ENCODE data around the gene FAM107A. TPM values are rescaled to one million over a fixed set of nuclear protein-coding genes. Genes with fewer than 3 reads are reported as not detected.

Gene FAM107A
- polyA plus RNA-seq, 3 donors, result not detected

DNA sequence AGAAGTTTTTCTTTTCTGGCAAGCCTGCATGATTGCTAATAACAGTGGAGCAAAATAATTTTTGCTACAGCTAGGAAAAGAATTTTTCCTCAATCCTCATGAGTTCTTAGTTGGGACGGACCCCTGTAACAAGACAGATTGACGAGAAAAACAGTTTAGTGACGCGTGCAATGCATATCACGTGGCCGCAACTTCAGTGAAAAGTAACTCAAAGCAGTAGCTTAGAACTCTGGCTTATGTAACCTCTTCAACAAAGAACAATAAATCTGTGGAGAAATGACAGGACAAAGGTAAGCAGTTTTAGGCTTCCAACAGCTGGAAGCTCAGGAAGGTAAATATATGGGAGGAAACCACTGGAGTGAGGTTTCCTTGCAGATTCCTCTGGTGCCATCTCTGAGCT is 19.7 kb downstream of the FAM107A start:
- no peaks in the 10 kb centered on the region for H4K20me1 ChIP-seq (ENCODE audit: insufficient read depth, low read length)
- no peak overlapping the region for H3K27ac ChIP-seq (ENCODE audit: low read depth in 1 of 2, low read length in 2 of 2)
- H3K4me1 ChIP-seq (ENCODE audit: control insufficient read depth in 1 of 2, insufficient read depth in 2 of 2, low read length in 2 of 2), result no peaks in the 10 kb centered on the region
- H3K4me2 ChIP-seq (replicated peaks; ENCODE audit: extremely low read depth, low read length, poor library complexity, severe bottlenecking), result no peak overlapping the region
- Mint-ChIP-seq H3K27me3 (ENCODE audit: low read depth in 3 of 3) (peaks cover 2 to 7% (median 5%) of the 10 kb centered on the region in 3 donors), H3K4me1 (no peaks in the 10 kb centered on the region), H3K36me3 (no peaks in the 10 kb centered on the region), H3K9me3 (peaks cover 0 to 5% (median 0%) of the 10 kb centered on the region in 7 donors), H3K4me3 (no peak overlapping the region), H3K27ac (no peak overlapping the region)
- no peaks in the 10 kb centered on the region for H3K9me3 ChIP-seq (replicated peaks in 1 of 2; ENCODE audit: control insufficient read depth in 1 of 2, insufficient read depth in 1 of 2, low read length in 2 of 2)
- 90% methylated on average over 2 of the region's 6 CpGs for WGBS (ENCODE audit: insufficient coverage)
- intact Hi-C loops (cut with micrococcal nuclease), result no loop called here
- no peak overlapping the region for H3K9ac ChIP-seq (ENCODE audit: insufficient read depth, low read length, poor library complexity, severe bottlenecking)
- H2AFZ ChIP-seq (ENCODE audit: insufficient read depth, low read depth, low read length, poor library complexity, severe bottlenecking), result no peak overlapping the region
- no peak overlapping the region for H3K4me3 ChIP-seq (replicated peaks in 1 of 3; ENCODE audit: low read depth in 2 of 3, low read length in 3 of 3)
- H3K36me3 ChIP-seq (replicated peaks in 1 of 2; ENCODE audit: control insufficient read depth in 1 of 2, insufficient read depth in 2 of 2, low read length in 2 of 2), result no peaks in the 10 kb centered on the region
- H3K79me2 ChIP-seq (ENCODE audit: insufficient read depth, low read length), result no peaks in the 10 kb centered on the region
- TF ChIP-seq, protein P1, sequence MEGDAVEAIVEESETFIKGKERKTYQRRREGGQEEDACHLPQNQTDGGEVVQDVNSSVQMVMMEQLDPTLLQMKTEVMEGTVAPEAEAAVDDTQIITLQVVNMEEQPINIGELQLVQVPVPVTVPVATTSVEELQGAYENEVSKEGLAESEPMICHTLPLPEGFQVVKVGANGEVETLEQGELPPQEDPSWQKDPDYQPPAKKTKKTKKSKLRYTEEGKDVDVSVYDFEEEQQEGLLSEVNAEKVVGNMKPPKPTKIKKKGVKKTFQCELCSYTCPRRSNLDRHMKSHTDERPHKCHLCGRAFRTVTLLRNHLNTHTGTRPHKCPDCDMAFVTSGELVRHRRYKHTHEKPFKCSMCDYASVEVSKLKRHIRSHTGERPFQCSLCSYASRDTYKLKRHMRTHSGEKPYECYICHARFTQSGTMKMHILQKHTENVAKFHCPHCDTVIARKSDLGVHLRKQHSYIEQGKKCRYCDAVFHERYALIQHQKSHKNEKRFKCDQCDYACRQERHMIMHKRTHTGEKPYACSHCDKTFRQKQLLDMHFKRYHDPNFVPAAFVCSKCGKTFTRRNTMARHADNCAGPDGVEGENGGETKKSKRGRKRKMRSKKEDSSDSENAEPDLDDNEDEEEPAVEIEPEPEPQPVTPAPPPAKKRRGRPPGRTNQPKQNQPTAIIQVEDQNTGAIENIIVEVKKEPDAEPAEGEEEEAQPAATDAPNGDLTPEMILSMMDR (IDR thresholded peaks at IDR 0.05), result no peak
- no peak for DNase-seq
- no peaks in the 10 kb centered on the region for H3K27me3 ChIP-seq (ENCODE audit: control insufficient read depth in 2 of 2, insufficient read depth in 2 of 2, low read length in 2 of 2)

GRCh38 chr3:58556761-58557221 is 20.4 kb downstream of the FAM107A start:
- no peaks in the 10 kb centered on the region for H3K4me1 ChIP-seq (ENCODE audit: control insufficient read depth in 1 of 2, insufficient read depth in 2 of 2, low read length in 2 of 2)
- Mint-ChIP-seq H3K27me3 (ENCODE audit: low read depth in 3 of 3) (peaks cover 2 to 7% (median 5%) of the 10 kb centered on the region in 3 donors), H3K9me3 (peaks cover 0 to 5% (median 0%) of the 10 kb centered on the region in 7 donors), H3K36me3 (no peaks in the 10 kb centered on the region), H3K4me1 (no peaks in the 10 kb centered on the region), H3K27ac (no peak overlapping the region), H3K4me3 (no peak overlapping the region)
- 73% methylated on average over 5 of the region's 6 CpGs for WGBS (ENCODE audit: insufficient coverage)
- no peaks in the 10 kb centered on the region for H3K36me3 ChIP-seq (replicated peaks in 1 of 2; ENCODE audit: control insufficient read depth in 1 of 2, insufficient read depth in 2 of 2, low read length in 2 of 2)
- H2AFZ ChIP-seq (ENCODE audit: insufficient read depth, low read depth, low read length, poor library complexity, severe bottlenecking), result no peak overlapping the region
- H3K79me2 ChIP-seq (ENCODE audit: insufficient read depth, low read length), result no peaks in the 10 kb centered on the region
- DNase-seq, result no peak
- no peak overlapping the region for H3K27ac ChIP-seq (ENCODE audit: low read depth in 1 of 2, low read length in 2 of 2)
- H3K9me3 ChIP-seq (replicated peaks in 1 of 2; ENCODE audit: control insufficient read depth in 1 of 2, insufficient read depth in 1 of 2, low read length in 2 of 2), result no peaks in the 10 kb centered on the region
- no peaks in the 10 kb centered on the region for H4K20me1 ChIP-seq (ENCODE audit: insufficient read depth, low read length)
- no peak overlapping the region for H3K4me3 ChIP-seq (replicated peaks in 1 of 3; ENCODE audit: low read depth in 2 of 3, low read length in 3 of 3)
- TF ChIP-seq, protein P1 (IDR thresholded peaks at IDR 0.05), result no peak
- H3K9ac ChIP-seq (ENCODE audit: insufficient read depth, low read length, poor library complexity, severe bottlenecking), result no peak overlapping the region
- H3K27me3 ChIP-seq (ENCODE audit: control insufficient read depth in 2 of 2, insufficient read depth in 2 of 2, low read length in 2 of 2), result no peaks in the 10 kb centered on the region
- intact Hi-C loops (cut with micrococcal nuclease), result no loop called here
- H3K4me2 ChIP-seq (replicated peaks; ENCODE audit: extremely low read depth, low read length, poor library complexity, severe bottlenecking), result no peak overlapping the region

All from CD14-positive monocyte (primary cell).